ENCODE results near the gene PDE11A.

Gene PDE11A

DNA sequence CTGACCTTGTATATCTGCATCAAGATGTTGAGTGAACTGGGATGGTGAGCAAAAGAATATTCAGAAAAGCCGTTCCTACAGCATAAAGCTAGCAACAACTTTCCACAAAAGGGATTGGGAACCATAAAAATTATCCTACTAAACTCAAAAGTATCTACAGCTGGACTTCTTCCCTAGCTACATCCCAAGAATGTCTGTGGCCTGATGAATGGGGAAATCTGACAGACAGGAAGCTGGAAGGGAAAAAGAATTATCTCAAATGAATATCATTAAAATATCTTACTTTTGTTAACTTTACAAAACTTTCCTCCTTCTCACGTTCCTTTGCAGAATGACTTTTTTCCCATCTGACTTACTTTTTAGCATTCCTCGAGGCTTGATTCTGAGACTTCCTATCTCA, 150.9 kb downstream of the PDE11A start:
- no peak for DNase-seq (ENCODE audit: low spot score)

DNA sequence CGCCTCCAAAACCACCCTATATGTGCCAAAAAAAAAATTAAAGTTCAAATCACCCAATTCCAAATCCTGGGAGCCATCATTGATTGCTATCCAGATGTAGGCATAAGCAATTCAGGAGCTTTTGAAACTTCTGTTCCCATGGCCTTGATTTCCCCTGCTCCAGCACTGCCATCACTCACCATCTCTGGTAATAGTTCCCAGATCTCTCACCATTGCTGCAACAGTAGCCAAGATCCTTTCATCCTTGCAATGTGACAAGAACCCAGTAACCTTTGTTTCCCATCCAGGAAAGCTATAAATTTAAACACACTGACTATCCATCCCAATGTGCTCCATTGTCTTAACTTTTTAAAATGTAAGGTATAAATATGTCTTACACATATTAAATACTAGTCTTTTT, 155.4 kb downstream of the PDE11A start:
- DNase-seq (ENCODE audit: low spot score): no peak

DNA sequence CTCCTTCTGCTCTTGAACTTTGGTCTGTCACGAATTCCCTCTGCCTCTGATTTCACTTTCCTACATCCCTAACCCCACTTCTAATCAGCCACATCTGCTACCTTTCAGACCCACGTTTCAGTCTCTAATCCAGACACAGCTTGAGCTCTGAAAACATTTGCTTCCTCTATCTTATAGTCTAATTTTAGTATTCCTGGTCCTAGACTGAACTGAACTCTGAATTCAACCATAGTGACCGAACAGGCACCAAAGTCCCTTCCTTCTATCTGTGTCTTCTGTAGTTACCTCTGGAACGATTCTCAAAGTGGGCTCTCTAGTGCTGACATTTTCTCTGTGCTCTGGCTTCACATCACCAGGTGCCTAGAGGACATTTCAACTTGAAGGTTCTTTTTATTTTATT, 156.2 kb downstream of the PDE11A start:
- DNase-seq (ENCODE audit: low spot score): no peak

GRCh38 chr2:177914247-177914646, 158.3 kb downstream of the PDE11A start:
- DNase-seq (ENCODE audit: low spot score): no peak

GRCh38 chr2:177909962-177910361, 162.6 kb downstream of the PDE11A start:
- no peak for DNase-seq (ENCODE audit: low spot score)

GRCh38 chr2:177908824-177909223, 163.8 kb downstream of the PDE11A start:
- no peak for DNase-seq (ENCODE audit: low spot score)

DNA sequence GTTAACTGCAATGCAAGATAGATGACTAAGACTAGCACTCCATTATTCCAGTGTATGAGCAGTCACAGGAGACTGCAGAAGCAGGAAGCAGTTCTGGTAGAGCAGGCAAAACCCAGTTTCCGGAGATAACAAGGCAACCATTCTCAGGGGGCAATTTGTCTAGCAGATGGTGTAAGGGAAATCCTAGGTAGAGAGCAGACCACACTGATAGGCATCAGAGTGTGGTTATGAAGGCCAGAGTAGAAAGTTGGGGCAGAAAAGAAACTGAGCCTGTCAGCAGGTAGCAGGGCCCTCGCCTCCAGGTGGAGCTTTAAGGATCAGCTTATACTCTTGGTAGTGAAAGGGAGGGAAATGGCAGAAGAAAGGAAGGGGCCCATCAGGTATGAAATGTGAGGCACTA, 164.4 kb downstream of the PDE11A start:
- DNase-seq (ENCODE audit: low spot score): no peak

DNA sequence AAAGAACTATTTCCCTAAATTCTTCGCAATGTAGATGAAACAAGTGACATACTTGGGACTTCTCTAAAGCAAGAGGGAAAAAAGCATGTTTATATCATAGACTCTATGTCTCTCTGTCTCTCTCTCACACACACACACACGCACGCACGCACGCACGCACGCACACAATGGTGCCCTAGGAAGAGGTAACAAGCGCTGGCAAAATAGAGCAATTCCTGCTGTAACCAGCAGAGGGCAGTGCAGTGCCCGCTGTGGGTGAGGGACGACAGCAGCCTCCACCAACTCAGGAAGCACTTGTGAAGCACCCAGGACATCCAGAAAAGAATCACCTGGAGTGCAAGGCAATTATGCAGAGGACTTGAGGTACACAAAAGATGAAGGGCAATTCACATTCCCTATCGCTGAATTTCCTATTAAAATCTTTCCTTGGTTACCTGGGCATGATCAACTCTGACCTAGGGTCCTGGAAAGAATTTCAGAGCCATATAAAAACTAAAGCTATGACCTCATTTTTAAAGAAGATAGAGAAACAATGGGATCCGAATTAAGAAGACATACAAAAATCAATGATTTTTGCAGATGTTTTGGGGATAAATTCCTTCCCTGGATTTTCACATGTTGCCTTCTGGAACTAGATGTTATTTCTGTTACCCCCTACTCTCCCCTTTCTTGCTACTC, 166.4 kb downstream of the PDE11A start:
- no peak for DNase-seq (ENCODE audit: low spot score)

- no peak for DNase-seq (ENCODE audit: low spot score)
Measured at GRCh38 chr2:177905640-177906039, 166.9 kb downstream of the PDE11A start.

GRCh38 chr2:177902395-177903163, 170.0 kb downstream of the PDE11A start:
- DNase-seq (ENCODE audit: low spot score): no peak

DNA sequence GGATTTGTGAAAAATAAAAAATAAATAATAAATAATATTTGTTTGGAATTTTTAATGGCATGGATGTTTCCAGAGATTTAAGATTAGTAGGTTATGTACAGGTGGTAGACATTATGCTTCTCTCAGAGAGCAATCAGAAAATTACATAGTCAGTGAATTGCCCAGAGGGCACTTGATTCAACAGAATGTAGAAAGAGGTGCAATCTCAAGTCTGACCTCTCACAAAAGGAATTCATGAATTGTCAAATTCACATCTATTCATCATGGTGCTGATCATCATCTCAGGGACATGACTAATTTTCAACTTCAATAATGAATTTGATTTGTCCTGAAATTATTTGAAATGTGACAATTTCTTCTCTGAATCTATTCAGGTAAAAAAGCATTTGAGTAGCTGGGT, 172.5 kb downstream of the PDE11A start:
- no peak for DNase-seq (ENCODE audit: low spot score)

DNA sequence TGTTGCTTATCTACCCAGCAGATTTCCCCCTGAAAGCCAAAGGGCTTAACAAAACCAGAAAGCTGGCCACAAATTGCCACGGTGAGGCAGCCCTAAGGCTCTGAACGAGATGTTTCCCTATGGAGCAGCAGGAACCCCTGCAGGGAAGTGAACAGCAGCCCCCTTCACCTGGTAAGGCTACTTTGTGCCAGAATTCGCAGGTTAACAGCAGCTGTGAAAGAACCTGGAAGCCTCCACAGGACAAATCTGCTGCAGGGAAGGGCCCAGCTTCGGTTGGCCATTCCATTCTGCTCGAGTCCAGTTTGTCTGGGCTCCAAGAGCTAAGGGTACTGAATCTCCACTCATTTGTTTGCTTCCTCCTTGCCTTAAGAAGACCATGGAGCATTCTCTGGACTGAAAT, 175.3 kb downstream of the PDE11A start:
- DNase-seq (ENCODE audit: low spot score): no peak

DNA sequence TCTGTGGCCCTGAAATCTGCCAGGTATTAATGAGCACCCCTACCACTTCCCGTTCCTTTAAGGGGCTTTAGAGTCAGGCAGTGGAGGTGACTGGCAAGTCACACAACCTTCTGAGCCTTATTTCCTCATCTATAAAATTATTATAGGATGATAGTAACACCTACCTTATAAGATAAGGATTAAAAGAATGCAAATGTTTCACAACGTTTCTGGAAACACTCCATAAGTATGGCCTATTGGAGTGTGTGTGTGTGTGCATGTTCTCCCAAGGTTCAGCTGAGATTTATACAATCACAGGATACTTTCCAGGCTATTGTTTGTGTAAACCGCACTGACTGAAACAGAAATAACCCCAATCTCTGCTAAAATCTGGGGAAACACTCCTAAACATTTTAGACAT, 176.0 kb downstream of the PDE11A start:
- DNase-seq (ENCODE audit: low spot score): no peak

DNA sequence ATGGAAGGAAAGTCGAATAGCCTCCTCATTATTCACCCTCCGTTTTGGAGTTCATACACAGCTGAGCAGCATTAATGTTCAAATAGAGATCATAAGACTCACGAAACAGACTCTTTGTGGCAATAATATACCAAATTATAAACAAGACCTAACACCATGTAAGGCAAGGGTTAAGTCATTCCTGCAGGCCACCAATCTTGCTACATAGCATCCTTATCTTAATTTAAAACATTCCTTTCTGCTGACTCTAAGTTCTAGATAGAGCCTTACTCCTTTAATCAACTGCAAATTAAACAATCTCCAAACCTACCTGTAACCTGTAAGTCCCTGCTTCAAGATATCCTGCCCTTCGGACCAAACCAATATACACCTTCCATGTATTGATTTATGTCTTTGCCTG, 178.0 kb downstream of the PDE11A start:
- DNase-seq (ENCODE audit: low spot score): no peak

DNA sequence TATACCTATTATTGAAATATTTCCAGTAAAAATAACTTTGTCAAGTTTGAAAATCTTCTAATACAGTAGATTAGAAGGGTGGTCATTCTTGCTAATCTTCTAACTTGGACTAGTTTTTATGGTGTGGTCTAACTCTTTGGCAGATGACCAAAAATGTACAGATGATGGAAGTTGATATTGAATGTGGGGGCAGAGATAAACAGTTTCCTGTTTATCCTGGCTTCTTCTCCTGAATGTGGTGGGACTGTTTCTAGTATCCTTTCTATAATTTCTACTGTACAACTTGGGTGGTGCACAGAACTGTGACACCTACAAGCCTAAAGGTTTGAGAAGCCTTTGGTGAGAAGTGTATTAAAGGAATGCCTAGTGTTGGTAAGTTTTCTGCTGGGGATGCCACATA, 178.7 kb downstream of the PDE11A start:
- DNase-seq (ENCODE audit: low spot score): no peak

GRCh38 chr2:177891533-177891932, 181.0 kb downstream of the PDE11A start:
- no peak for DNase-seq (ENCODE audit: low spot score)

- DNase-seq (ENCODE audit: low spot score): no peak
Measured at GRCh38 chr2:177889818-177890460, 182.6 kb downstream of the PDE11A start.

DNA sequence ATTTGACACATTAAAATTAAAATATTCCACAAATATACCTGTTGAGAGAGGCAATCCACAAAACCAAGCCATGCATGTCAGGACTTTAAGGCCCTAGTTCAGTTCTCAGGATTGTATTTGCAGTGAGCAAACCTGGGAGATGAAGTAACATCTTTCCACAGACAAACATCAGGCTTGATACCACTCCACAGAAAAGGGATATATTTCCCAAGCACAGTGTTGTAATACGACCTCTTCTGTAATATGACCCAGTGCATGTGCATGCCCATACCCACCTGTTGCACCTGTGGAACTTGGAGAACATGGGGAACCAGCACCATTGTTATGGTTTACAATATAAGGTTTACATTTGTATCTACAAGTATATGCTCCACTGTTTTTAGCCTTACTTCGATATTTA, 184.0 kb downstream of the PDE11A start:
- no peak for DNase-seq (ENCODE audit: low spot score)

- DNase-seq (ENCODE audit: low spot score): no peak
Measured at GRCh38 chr2:177887722-177888121, 184.9 kb downstream of the PDE11A start.

DNA sequence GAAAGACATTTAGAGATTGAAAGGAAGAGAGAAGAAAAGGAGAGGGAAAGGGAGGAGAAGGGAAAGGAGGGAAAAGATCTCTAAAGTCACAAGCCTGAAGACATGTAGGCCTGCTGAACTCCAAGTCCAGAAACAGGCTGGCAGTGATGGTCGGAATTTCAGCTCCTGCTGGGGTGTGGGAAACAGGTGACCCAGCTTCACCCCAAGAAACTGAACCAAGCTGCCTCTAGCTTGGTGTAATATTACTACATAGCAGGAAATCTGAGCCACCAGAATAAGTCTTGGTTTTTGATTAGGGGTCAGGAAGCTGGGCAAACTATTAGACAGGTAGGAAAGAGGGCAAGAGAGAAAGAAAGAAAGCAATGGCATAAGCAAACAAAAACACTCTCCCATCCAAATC, 185.8 kb downstream of the PDE11A start:
- DNase-seq (ENCODE audit: low spot score): no peak

GRCh38 chr2:177885828-177886466, 186.6 kb downstream of the PDE11A start:
- no peak for DNase-seq (ENCODE audit: low spot score)

DNA sequence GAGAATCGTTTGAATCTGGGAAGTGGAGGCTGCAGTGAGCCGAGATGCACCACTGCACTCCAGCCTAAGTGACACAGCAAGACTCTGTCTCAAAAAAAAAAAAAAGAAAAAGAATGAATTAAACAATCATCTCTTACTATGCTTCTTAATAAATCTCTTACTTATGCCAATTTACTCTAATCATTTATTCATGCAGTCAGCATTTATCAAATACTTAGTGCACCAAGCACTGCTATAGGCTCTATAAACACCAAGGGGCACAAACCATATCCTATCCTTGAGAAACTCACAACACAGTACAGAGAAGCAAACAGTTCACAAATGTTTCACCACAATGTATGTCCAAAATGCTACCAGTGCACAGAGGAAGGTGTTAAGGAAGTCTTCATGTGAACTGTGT, 189.4 kb downstream of the PDE11A start:
- DNase-seq (ENCODE audit: low spot score): no peak

DNA sequence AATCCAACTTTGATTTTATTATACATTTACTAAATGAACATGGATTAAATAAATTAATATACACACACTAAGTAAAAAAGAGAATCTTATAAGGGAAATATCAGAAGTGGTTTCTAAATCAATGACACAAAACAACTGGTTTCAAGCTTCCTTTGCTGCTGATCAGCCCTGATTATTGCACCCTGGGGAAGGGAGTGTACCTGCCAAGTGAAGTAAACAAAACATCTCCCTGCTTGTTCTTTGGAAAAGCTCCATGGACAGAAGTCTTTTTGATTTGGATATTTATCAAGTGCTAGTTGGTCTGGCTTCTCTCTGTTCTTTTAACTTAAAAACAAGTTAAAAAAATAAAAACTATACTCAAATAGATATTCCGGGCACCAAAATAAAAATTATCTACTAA, 190.1 kb downstream of the PDE11A start:
- no peak for DNase-seq (ENCODE audit: low spot score)

Data from left forelimb (tissue), 1 donor.